Liver (tissue), 9 donors: ENCODE measurements around the gene AMZ1. TPM values are rescaled to one million over a fixed set of nuclear protein-coding genes. Genes with fewer than 3 reads are reported as not detected.

Experiments
- DNase-seq: peaks from one replicate; pipeline ENCODE4 v3.0.0-alpha.2; 2017; ENCODE audit warnings: low spot score
- H3K27ac ChIP-seq, 2 donors: one replicate each; pipeline ENCODE4 v1.7.0; 2013; ENCODE audit warnings: inconsistent platforms in 2 of 2, low read length in 2 of 2, control low read depth in 1 of 2, low read depth in 1 of 2, mild to moderate bottlenecking in 1 of 2
- H3K27me3 ChIP-seq, 4 donors: one replicate each; pipeline versions ENCODE4 v1.6.1 to v1.7.0; 2013; ENCODE audit warnings: low read length in 3 of 4, inconsistent platforms in 1 of 4, mild to moderate bottlenecking in 1 of 4, moderate library complexity in 1 of 4; ENCODE audit not compliant: control insufficient read depth in 4 of 4, insufficient read depth in 4 of 4
- H3K36me3 ChIP-seq, 4 donors: one replicate each; pipeline versions ENCODE4 v1.6.1 to v1.7.0; 2013; ENCODE audit warnings: low read length in 3 of 4, mild to moderate bottlenecking in 3 of 4, low read depth in 1 of 4, moderate library complexity in 1 of 4; ENCODE audit not compliant: control insufficient read depth in 4 of 4, insufficient read depth in 3 of 4
- H3K4me1 ChIP-seq, 4 donors: one replicate each; pipeline versions ENCODE4 v1.6.1 to v1.7.0; 2013; ENCODE audit warnings: low read length in 3 of 4, mild to moderate bottlenecking in 3 of 4, moderate library complexity in 1 of 4; ENCODE audit not compliant: control insufficient read depth in 4 of 4, insufficient read depth in 4 of 4
- H3K4me3 ChIP-seq, 3 donors: one replicate each; pipeline versions ENCODE4 v1.6.1 to v1.7.0; 2013; ENCODE audit warnings: low read length in 3 of 3, control low read depth in 1 of 3, low read depth in 1 of 3, mild to moderate bottlenecking in 1 of 3
- H3K9ac ChIP-seq, 2 donors: one replicate each; pipeline ENCODE4 v1.7.0; 2013; ENCODE audit warnings: low read length in 2 of 2, mild to moderate bottlenecking in 2 of 2, moderate library complexity in 2 of 2, control low read depth in 1 of 2, low read depth in 1 of 2
- H3K9me3 ChIP-seq, 4 donors: one replicate each; pipeline versions ENCODE4 v1.6.1 to v1.7.0; 2013; ENCODE audit warnings: low read length in 3 of 4; ENCODE audit not compliant: control insufficient read depth in 4 of 4
- ATF3 ChIP-seq: IDR thresholded peaks from 2 replicates; pipeline ENCODE4 v1.6.1; 2016; ENCODE audit warnings: antibody characterized with exemption
- CTCF ChIP-seq: fragments of 150-350 bp; IDR thresholded peaks from 2 replicates; pipeline ENCODE4 v1.5.1; 2017; ENCODE audit warnings: improper control_type of control experiment, low read depth, low read length; ENCODE audit not compliant: missing input control
- EGR1 ChIP-seq, 2 donors: IDR thresholded peaks; 2 replicates each; pipeline ENCODE4 v1.6.1; 2016 to 2018; ENCODE audit warnings: antibody characterized with exemption in 2 of 2, low read depth in 2 of 2
- FOXA1 ChIP-seq: IDR thresholded peaks from 2 replicates; pipeline ENCODE4 v1.6.1; 2016; ENCODE audit warnings: antibody characterized with exemption
- FOXA2 ChIP-seq: IDR thresholded peaks from 2 replicates; pipeline ENCODE4 v1.6.1; 2016; ENCODE audit warnings: antibody characterized with exemption
- GABPA ChIP-seq, 2 donors: IDR thresholded peaks in 1 of 2; conservative IDR thresholded peaks in 1 of 2; 2 replicates each; pipeline ENCODE4 v1.6.1; 2016; ENCODE audit warnings: antibody characterized with exemption in 2 of 2, mild to moderate bottlenecking in 1 of 2, moderate library complexity in 1 of 2
- HNF4A ChIP-seq, 2 donors: conservative IDR thresholded peaks; 2 replicates each; pipeline ENCODE4 v1.6.1; 2016; ENCODE audit warnings: antibody characterized with exemption in 2 of 2, mild to moderate bottlenecking in 2 of 2
- HNF4G ChIP-seq: IDR thresholded peaks from 2 replicates; pipeline ENCODE4 v1.6.1; 2016; ENCODE audit warnings: antibody characterized with exemption
- JUND ChIP-seq, 2 donors: IDR thresholded peaks; 2 replicates each; pipeline ENCODE4 v1.6.1; 2016; ENCODE audit warnings: antibody characterized with exemption in 2 of 2
- MAX ChIP-seq: IDR thresholded peaks from 2 replicates; pipeline ENCODE4 v1.6.1; 2016; ENCODE audit warnings: antibody characterized with exemption
- NR2F2 ChIP-seq: IDR thresholded peaks from 2 replicates; pipeline ENCODE4 v1.6.1; 2016; ENCODE audit warnings: antibody characterized with exemption
- RAD21 ChIP-seq, 2 donors: IDR thresholded peaks; 2 replicates each; pipeline ENCODE4 v1.6.1; 2016; ENCODE audit warnings: antibody characterized with exemption in 2 of 2, mild to moderate bottlenecking in 2 of 2
- REST ChIP-seq: IDR thresholded peaks from 2 replicates; pipeline ENCODE4 v1.6.1; 2016; ENCODE audit warnings: antibody characterized with exemption, mild to moderate bottlenecking
- RXRA ChIP-seq, 2 donors: IDR thresholded peaks; 2 replicates each; pipeline ENCODE4 v1.6.1; 2017 to 2018; ENCODE audit warnings: antibody characterized with exemption in 2 of 2, mild to moderate bottlenecking in 1 of 2
- SP1 ChIP-seq: IDR thresholded peaks from 2 replicates; pipeline ENCODE4 v1.6.1; 2018; ENCODE audit warnings: antibody characterized with exemption, mild to moderate bottlenecking
- TAF1 ChIP-seq: conservative IDR thresholded peaks from 2 replicates; pipeline ENCODE4 v1.6.1; 2016; ENCODE audit warnings: antibody characterized with exemption, mild to moderate bottlenecking
- YY1 ChIP-seq: IDR thresholded peaks from 2 replicates; pipeline ENCODE4 v1.6.1; 2016; ENCODE audit warnings: antibody characterized with exemption, mild to moderate bottlenecking
- ZBTB33 ChIP-seq: IDR thresholded peaks from 2 replicates; pipeline ENCODE4 v1.6.1; 2016; ENCODE audit warnings: antibody characterized with exemption
- WGBS: extraction: QIAGEN DNeasy Blood & Tissue Kit; methylation state at CpG from one replicate; pipeline ENCODE4 v1.1.7; 2013; 5-methylcytosine and 5-hydroxymethylcytosine counted together
- polyA plus RNA-seq, 2 donors: library from polyadenylated mRNA; stranded (reverse) in 1 of 2; unstranded in 1 of 2; fragments of 200-250 nt in 1 of 2; fragments of >200 nt in 1 of 2; fragmentation: Nextera tagmentation in 1 of 2; extraction: Ambion mirVana in 1 of 2; gene quantifications; one replicate each; pipeline versions ENCODE4 v1.2.1 to v1.2.3, GENCODE V29; 2013 to 2015
- total RNA-seq, 2 donors: library from RNA; depleted of rRNA; stranded (reverse); fragments of >200 nt; gene quantifications; one replicate each; pipeline ENCODE4 v1.2.3, GENCODE V29; 2014
- donor health status: healthy.
- donor health status: healthy.
- donor health status: healthy.
- donor health status: healthy.
- donor health status: healthy.

The AMZ1 gene
- total and polyA plus RNA-seq, 4 donors = 0.10 to 1.3 (median 1.1) TPM; not detected in 1

- H3K4me3 ChIP-seq = no peak overlapping the region
- no peak overlapping the region for H3K9ac ChIP-seq
- TF ChIP-seq NR2F2 (no peak), HNF4A (conservative IDR thresholded peaks at IDR 0.05) (no peak), JUND (IDR thresholded peaks at IDR 0.05) (no peak), HNF4G (no peak), ZBTB33 (no peak), SP1 (no peak), RAD21 (IDR thresholded peaks at IDR 0.05) (no peak), FOXA2 (no peak), EGR1 (IDR thresholded peaks at IDR 0.05; ENCODE audit: low read depth in 2 of 2) (no peak), TAF1 (no peak), CTCF (no peak), REST (no peak), RXRA (IDR thresholded peaks at IDR 0.05) (no peak), ATF3 (no peak), YY1 (no peak), FOXA1 (no peak), GABPA (IDR thresholded peaks at IDR 0.05 in 1 of 2, conservative IDR thresholded peaks at IDR 0.05 in 1 of 2) (no peak), MAX (no peak)
- H3K9me3 ChIP-seq = no peaks in the 10 kb centered on the region
- no peaks in the 10 kb centered on the region for H3K27me3 ChIP-seq
- 93% methylated on average over 11 of the region's 11 CpGs for WGBS
- no peaks in the 10 kb centered on the region for H3K36me3 ChIP-seq
- H3K27ac ChIP-seq = no peak overlapping the region
- no peak for DNase-seq
- no peaks in the 10 kb centered on the region for H3K4me1 ChIP-seq
Observed at GRCh38 chr7:2716488-2716887, 28.5 kb downstream of the AMZ1 start.
